RWPE2 (cell line): ENCODE measurements around the gene GP9.

Experiments used
- ATAC-seq: fragments of 200-7000 bp; cut with Tn5 transposase; 3 replicates; pipeline ENCODE4 v1.9.1; 2021; ENCODE audit warnings: low read depth
- DNase-seq: peaks from one replicate; pipeline ENCODE4 v3.0.0-alpha.2; 2020; ENCODE audit warnings: low spot score
- H3K27ac ChIP-seq: fragments of 450-650 bp; 2 replicates; pipeline ENCODE4 v1.5.1; 2017; ENCODE audit warnings: mild to moderate bottlenecking; ENCODE audit not compliant: poor library complexity, severe bottlenecking
- H3K27me3 ChIP-seq: fragments of 250-450 bp; sonication (Bioruptor Pico); 2 replicates; pipeline ENCODE4 v1.5.1; 2021; ENCODE audit warnings: mild to moderate bottlenecking, moderate library complexity; ENCODE audit not compliant: insufficient read depth, poor library complexity, severe bottlenecking
- H3K36me3 ChIP-seq: fragments of 250-450 bp; sonication (Bioruptor Pico); 2 replicates; pipeline ENCODE4 v1.5.1; 2020; ENCODE audit warnings: low read depth, mild to moderate bottlenecking, moderate library complexity
- H3K4me1 ChIP-seq: fragments of 250-450 bp; sonication (Bioruptor Pico); 2 replicates; pipeline ENCODE4 v1.5.1; 2021; ENCODE audit warnings: mild to moderate bottlenecking, moderate library complexity; ENCODE audit not compliant: insufficient read depth, poor library complexity, severe bottlenecking
- H3K4me3 ChIP-seq: fragments of 250-450 bp; sonication (Bioruptor Pico); 2 replicates; pipeline ENCODE4 v1.5.1; 2021; ENCODE audit warnings: mild to moderate bottlenecking, moderate library complexity; ENCODE audit not compliant: severe bottlenecking
- H3K9me3 ChIP-seq: fragments of 250-450 bp; sonication (Bioruptor Pico); 2 replicates; pipeline ENCODE4 v1.5.1; 2021; ENCODE audit warnings: mild to moderate bottlenecking, moderate library complexity; ENCODE audit not compliant: severe bottlenecking
- TF ChIP-seq, protein P1 (sequence below): fragments of 450-650 bp; IDR thresholded peaks from one replicate; pipeline ENCODE4 v1.5.1; 2017; ENCODE audit warnings: mild to moderate bottlenecking, moderate library complexity; ENCODE audit not compliant: poor library complexity, severe bottlenecking

GP9 gene

DNA sequence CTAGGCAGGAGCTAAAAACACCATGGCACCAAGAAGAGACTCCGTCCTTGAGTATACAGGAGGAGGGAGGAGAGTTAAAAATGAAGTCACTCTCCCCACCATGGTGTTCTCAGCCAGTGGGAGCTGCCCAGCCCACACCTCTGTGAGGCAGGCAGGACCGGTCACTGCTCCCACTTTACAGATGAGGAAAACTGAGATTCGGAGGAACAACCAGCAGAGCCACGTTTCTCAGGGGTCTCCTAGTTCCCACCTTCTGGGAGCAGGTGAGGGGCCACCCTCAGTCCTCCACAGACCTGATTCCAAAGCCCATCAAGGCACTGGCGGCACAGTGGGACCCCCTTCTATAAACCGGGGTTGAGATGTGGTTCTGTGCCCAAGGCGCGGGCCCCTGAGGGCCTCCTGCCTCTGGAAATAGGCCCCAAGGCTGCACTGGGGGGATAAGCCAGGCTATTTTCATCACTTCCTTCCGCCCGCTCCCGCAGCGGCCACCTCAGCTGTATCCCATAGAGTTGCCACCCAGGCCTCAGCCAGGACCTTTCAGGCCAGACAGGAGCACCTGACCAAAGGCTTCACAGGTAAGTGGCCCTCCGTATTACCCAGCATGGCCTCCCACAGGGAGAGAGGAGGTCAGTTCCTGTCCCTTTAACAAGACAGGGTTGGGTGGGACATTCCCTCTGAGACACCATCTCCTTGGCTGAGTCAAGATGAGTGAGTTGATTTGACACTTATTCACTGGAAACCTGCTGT is at the start of gene GP9:
GP9 (plus strand) TSS at position 504 of the 747 bp plus-strand sequence. CDS start 961 bp downstream, outside the sequence.
- Histone ChIP-seq H3K27ac (no peak within 1 kb of the TSS), H3K9me3 (no peaks in the 10 kb centered on the region), H3K4me3 (no peak within 1 kb of the TSS), H3K27me3 (no peaks in the 10 kb centered on the region), H3K4me1 (no peaks in the 10 kb centered on the region), H3K36me3 (no peaks in the 10 kb centered on the region)
- TF ChIP-seq, protein P1, sequence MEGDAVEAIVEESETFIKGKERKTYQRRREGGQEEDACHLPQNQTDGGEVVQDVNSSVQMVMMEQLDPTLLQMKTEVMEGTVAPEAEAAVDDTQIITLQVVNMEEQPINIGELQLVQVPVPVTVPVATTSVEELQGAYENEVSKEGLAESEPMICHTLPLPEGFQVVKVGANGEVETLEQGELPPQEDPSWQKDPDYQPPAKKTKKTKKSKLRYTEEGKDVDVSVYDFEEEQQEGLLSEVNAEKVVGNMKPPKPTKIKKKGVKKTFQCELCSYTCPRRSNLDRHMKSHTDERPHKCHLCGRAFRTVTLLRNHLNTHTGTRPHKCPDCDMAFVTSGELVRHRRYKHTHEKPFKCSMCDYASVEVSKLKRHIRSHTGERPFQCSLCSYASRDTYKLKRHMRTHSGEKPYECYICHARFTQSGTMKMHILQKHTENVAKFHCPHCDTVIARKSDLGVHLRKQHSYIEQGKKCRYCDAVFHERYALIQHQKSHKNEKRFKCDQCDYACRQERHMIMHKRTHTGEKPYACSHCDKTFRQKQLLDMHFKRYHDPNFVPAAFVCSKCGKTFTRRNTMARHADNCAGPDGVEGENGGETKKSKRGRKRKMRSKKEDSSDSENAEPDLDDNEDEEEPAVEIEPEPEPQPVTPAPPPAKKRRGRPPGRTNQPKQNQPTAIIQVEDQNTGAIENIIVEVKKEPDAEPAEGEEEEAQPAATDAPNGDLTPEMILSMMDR, result no peak
- ATAC-seq (no peak), DNase-seq (no peak)

DNA sequence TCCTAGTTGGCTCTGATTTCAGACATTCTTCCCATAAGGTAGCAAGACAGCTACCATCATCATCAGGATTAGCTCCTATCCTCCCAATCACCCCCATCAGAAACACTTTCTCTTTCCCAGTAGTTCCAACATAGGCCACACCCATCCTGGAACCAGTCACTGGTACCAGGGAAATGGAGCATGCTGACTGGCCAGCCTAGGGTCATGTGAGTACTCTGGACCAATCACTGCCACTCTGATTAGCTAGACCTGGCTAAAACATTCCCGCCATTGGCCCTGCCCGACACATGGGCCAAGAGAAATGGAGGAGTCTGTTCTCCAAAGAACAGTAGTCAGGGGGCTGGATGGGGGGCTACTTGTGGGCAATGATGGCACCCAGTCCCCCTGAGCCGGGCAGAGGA is 47.1 kb upstream of the GP9 start:
- H3K4me1 ChIP-seq, result no peaks in the 10 kb centered on the region
- no peak overlapping the region for H3K27ac ChIP-seq
- DNase-seq (no peak), ATAC-seq (no peak)
- H3K9me3 ChIP-seq, result no peaks in the 10 kb centered on the region
- H3K27me3 ChIP-seq, result no peaks in the 10 kb centered on the region
- H3K36me3 ChIP-seq, result no peaks in the 10 kb centered on the region
- TF ChIP-seq, protein P1, result no peak
- no peak overlapping the region for H3K4me3 ChIP-seq

DNA sequence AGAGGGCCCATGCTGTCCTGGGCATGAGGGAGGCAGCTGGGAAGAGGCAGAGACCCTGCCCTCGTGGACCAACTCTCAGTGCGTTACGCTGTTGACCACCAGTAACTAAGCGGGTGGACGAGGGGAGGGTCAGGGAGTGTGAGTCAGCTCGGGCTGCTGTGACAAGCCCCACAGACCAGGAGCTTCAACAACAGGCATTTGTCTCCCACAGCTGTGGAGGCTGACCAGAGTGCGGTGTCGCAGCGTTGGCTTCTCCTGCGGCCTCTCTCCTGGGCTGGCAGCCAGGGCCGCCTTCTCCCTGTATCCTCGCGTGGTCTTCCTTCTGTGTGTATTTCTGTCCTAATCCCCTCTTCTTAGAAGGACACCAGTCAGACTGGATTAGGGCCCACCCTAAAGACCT is 46.4 kb upstream of the GP9 start:
- no peak overlapping the region for H3K4me3 ChIP-seq
- no peak for DNase-seq
- H3K36me3 ChIP-seq, result no peaks in the 10 kb centered on the region
- TF ChIP-seq, protein P1, result no peak
- no peak for ATAC-seq
- no peak overlapping the region for H3K27ac ChIP-seq
- H3K27me3 ChIP-seq, result no peaks in the 10 kb centered on the region
- no peaks in the 10 kb centered on the region for H3K9me3 ChIP-seq
- no peaks in the 10 kb centered on the region for H3K4me1 ChIP-seq

DNA sequence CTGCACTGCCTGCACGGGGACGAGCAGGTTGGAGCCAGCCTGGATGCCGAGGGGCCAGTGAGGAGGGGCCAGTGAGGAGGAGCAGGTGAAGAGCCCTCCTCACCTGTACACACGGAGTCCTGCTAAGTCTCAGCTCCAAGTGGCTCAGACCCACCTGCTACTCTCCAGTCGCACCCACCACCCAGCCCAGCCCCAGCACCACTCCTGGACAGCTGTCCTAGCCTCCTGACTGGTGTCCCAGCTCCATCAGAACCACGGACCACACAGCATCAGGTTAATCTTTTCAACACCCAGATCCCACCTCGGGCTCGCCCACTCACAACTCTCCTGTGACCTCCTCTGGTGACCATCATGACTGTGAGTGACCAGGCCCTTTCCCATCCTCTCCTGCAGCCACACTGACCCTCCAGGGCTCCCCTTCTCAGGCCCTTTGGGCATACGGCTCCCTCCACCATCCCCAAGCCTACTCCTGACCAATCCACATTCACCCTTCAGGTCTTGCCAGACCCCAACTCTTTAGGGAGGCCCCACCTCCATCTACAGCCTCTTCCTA is 45.7 kb upstream of the GP9 start:
- DNase-seq (no peak), ATAC-seq (no peak)
- H3K27ac ChIP-seq, result no peak overlapping the region
- H3K27me3 ChIP-seq, result no peaks in the 10 kb centered on the region
- TF ChIP-seq, protein P1, result no peak
- no peaks in the 10 kb centered on the region for H3K9me3 ChIP-seq
- no peak overlapping the region for H3K4me3 ChIP-seq
- no peaks in the 10 kb centered on the region for H3K36me3 ChIP-seq
- no peaks in the 10 kb centered on the region for H3K4me1 ChIP-seq

DNA sequence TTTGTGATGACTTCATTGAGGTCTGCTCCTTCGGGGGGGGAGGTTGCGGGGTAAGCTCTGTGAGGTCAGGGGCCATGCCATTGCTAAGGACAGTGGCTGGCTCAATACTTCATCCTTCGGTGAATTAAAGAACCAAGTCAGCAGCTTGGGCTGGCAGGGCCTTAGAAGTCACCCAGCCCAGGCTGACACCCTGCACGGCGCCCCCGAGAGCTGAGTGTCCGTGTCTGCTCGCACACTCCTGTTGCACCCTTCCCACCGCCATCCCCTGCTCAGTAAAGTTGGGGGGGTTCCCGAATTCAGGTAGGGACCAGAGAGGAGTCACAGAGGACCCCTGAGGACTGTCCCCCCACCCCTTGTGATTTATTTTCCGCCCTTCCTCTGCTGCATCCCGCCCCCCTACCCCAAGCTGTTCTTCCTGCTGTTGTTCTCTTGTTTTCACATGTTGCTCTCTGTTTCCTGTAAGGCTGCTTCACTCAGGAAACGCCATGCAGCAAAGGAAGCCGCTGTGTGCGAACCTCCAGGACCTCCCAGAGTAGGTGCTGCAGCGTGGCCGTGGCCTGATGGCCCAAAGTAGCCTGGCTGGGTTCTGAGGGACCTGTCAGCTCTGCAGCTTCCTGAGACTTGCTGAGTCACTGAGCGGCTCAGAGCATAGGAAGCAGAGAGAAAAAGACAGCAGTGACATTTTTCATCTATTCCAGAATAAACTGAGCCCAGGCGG is 45.0 kb upstream of the GP9 start:
- H3K27ac ChIP-seq, result no peak overlapping the region
- no peak for ATAC-seq
- DNase-seq, result no peak

More for the DNA sequence above, 45.0 kb upstream of the GP9 start:
- Histone ChIP-seq H3K4me3 (no peak overlapping the region), H3K36me3 (no peaks in the 10 kb centered on the region), H3K9me3 (no peaks in the 10 kb centered on the region), H3K27me3 (no peaks in the 10 kb centered on the region), H3K4me1 (no peaks in the 10 kb centered on the region)
- TF ChIP-seq, protein P1, result no peak
